ENCODE measurements around the gene KIF3A.

The KIF3A gene

GRCh38 chr5:132664696-132665209 lies 72.6 kb downstream of the KIF3A start:
- Histone ChIP-seq H3K27me3 (ENCODE audit: insufficient read depth, low read length) (no peaks in the 10 kb centered on the region; the same call in none of the 2 replicates), H3K27ac (ENCODE audit: low read depth, low read length, poor library complexity, severe bottlenecking) (no peak overlapping the region), H3K4me1 (ENCODE audit: insufficient read depth, low read length, severe bottlenecking) (peaks cover 13% of the 10 kb centered on the region), H3K9me3 (ENCODE audit: low read length) (no peaks in the 10 kb centered on the region), H4K20me1 (ENCODE audit: insufficient read depth, low read length) (no peaks in the 10 kb centered on the region), H3K36me3 (ENCODE audit: insufficient read depth, low read length) (no peaks in the 10 kb centered on the region), H2AFZ (ENCODE audit: low read length) (no peak overlapping the region), H3K4me3 (ENCODE audit: low read depth, low read length, poor library complexity, severe bottlenecking) (no peak overlapping the region), H3F3A (ENCODE audit: insufficient read depth, low read length) (no peaks in the 10 kb centered on the region), H3K79me2 (ENCODE audit: insufficient read depth, low read length) (no peaks in the 10 kb centered on the region), H3K9ac (ENCODE audit: low read length) (no peak overlapping the region), H3K9me2 (ENCODE audit: low read depth, low read length) (no peaks in the 10 kb centered on the region), H3K4me2 (ENCODE audit: low read length) (no peak overlapping the region)
- TF ChIP-seq CTCF (IDR thresholded peaks at IDR 0.05; ENCODE audit: low read length) (no peak), EZH2 (IDR thresholded peaks at IDR 0.05; ENCODE audit: borderline replicate concordance, low read length) (no peak)

GRCh38 chr5:132663771-132664695 lies 73.3 kb downstream of the KIF3A start:
- no peak overlapping the region for H3K27ac ChIP-seq (ENCODE audit: low read depth, low read length, poor library complexity, severe bottlenecking)
- peak overlapping the region; percentile 5; the same call in 1 of the 2 replicates for H3K4me2 ChIP-seq (ENCODE audit: low read length)
- no peak overlapping the region for H2AFZ ChIP-seq (ENCODE audit: low read length)

More at GRCh38 chr5:132663771-132664695, 73.3 kb downstream of the KIF3A start:
- H3K79me2 ChIP-seq (ENCODE audit: insufficient read depth, low read length): no peaks in the 10 kb centered on the region
- TF ChIP-seq EZH2 (IDR thresholded peaks at IDR 0.05; ENCODE audit: borderline replicate concordance, low read length) (no peak), CTCF (IDR thresholded peaks at IDR 0.05; ENCODE audit: low read length) (no peak)
- no peaks in the 10 kb centered on the region for H3K36me3 ChIP-seq (ENCODE audit: insufficient read depth, low read length)
- H3K9ac ChIP-seq (ENCODE audit: low read length): no peak overlapping the region
- peaks cover 13% of the 10 kb centered on the region for H3K4me1 ChIP-seq (ENCODE audit: insufficient read depth, low read length, severe bottlenecking)
- no peaks in the 10 kb centered on the region for H3K9me2 ChIP-seq (ENCODE audit: low read depth, low read length)
- H3K27me3 ChIP-seq (ENCODE audit: insufficient read depth, low read length): no peaks in the 10 kb centered on the region; the same call in none of the 2 replicates
- no peaks in the 10 kb centered on the region for H3K9me3 ChIP-seq (ENCODE audit: low read length)
- H3F3A ChIP-seq (ENCODE audit: insufficient read depth, low read length): no peaks in the 10 kb centered on the region
- H3K4me3 ChIP-seq (ENCODE audit: low read depth, low read length, poor library complexity, severe bottlenecking): no peak overlapping the region
- H4K20me1 ChIP-seq (ENCODE audit: insufficient read depth, low read length): no peaks in the 10 kb centered on the region
